Gastroesophageal sphincter (tissue), 3 donors: Measurements from ENCODE around the gene PLEKHG2.

ENCODE experiments used
- EP300 ChIP-seq: sonication (generic); formaldehyde crosslinking; IDR thresholded peaks from one replicate; pipeline ENCODE4 v1.6.1; 2017; ENCODE audit warnings: antibody characterized with exemption, mild to moderate bottlenecking
- POLR2A ChIP-seq, 2 donors: fragments of 450-650 bp; IDR thresholded peaks; one replicate each; pipeline ENCODE4 v1.6.1; 2017; ENCODE audit warnings: antibody characterized with exemption in 2 of 2, mild to moderate bottlenecking in 2 of 2, moderate library complexity in 1 of 2
- POLR2AphosphoS5 ChIP-seq: sonication (generic); formaldehyde crosslinking; IDR thresholded peaks from one replicate; pipeline ENCODE4 v1.6.1; 2017; ENCODE audit warnings: antibody characterized with exemption
- TF ChIP-seq, protein P1 (sequence below), 4 experiments: fragments of 200-600 bp in 2 of 4; fragments of 450-650 bp in 2 of 4; sonication (generic) in 1 of 4; IDR thresholded peaks; one replicate each; pipeline ENCODE4 v1.5.1; 2017 to 2019; ENCODE audit warnings: antibody characterized with exemption in 4 of 4, mild to moderate bottlenecking in 2 of 4, moderate library complexity in 2 of 4

DNA sequence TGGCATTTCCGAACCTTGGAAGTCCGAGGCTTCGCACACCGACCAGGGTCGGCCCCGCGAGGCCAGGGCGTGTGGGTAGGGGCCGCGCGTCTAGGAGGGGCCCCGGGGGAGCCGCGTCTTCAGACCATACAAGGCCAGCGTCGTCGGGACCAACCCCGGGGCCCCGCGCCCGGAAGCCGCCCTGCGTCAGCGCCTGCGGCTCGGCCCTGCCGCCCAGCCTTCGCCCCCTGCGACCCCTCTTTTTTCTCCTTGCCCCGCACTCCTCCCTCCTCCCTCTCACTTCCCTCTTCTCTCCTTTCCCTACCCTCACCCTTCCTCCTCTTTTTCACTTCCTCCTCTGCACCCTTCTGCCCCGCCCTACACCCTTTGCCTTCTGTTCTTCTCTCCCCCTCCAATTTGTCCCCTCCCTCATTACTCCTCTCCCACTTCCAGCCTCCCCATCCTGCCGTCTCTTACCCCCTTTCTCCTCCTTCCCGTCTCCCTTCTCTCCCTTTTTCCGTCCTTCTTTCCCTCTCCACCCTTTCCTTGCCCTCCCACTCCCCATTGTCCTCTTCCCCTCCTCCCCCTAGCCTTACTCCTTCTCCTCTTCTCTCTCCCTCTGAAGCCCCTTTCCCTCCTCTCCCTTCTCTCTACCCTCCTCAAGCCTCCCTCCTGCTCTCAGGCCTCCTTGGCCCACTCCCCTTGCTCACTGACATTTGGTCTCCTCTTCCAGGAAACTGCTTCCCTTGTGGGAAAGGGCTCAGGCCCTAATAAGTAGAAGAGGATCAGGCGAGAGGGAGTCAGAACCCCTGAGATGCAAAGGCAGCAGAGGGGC, 2.2 kb upstream of the PLEKHG2 start:
- peak; percentile 81 to 91 for TF ChIP-seq POLR2A (IDR thresholded peaks at IDR 0.05)
- TF ChIP-seq POLR2AphosphoS5, result peak; percentile 91
- TF ChIP-seq EP300, result no peak
- TF ChIP-seq, protein P1, sequence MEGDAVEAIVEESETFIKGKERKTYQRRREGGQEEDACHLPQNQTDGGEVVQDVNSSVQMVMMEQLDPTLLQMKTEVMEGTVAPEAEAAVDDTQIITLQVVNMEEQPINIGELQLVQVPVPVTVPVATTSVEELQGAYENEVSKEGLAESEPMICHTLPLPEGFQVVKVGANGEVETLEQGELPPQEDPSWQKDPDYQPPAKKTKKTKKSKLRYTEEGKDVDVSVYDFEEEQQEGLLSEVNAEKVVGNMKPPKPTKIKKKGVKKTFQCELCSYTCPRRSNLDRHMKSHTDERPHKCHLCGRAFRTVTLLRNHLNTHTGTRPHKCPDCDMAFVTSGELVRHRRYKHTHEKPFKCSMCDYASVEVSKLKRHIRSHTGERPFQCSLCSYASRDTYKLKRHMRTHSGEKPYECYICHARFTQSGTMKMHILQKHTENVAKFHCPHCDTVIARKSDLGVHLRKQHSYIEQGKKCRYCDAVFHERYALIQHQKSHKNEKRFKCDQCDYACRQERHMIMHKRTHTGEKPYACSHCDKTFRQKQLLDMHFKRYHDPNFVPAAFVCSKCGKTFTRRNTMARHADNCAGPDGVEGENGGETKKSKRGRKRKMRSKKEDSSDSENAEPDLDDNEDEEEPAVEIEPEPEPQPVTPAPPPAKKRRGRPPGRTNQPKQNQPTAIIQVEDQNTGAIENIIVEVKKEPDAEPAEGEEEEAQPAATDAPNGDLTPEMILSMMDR (IDR thresholded peaks at IDR 0.05), result peak in 1 of 4 experiments; percentile 11
